Testis (tissue), 3 donors: Measurements from ENCODE around the gene MGLL. TPM values are rescaled to one million over a fixed set of nuclear protein-coding genes. Genes with fewer than 3 reads are reported as not detected.

ENCODE experiments used
- DNase-seq: peaks from one replicate; pipeline ENCODE4 v3.0.0-alpha.2; 2019
- H3K27ac ChIP-seq, 2 donors: fragments of 200-600 bp; sonication (generic); one replicate each; pipeline ENCODE4 v1.5.1; 2019
- H3K27me3 ChIP-seq: fragments of 200-600 bp; sonication (generic); one replicate; pipeline ENCODE4 v1.5.1; 2019
- H3K36me3 ChIP-seq: fragments of 200-600 bp; sonication (generic); one replicate; pipeline ENCODE4 v1.5.1; 2017; ENCODE audit warnings: low read depth; ENCODE audit errors: missing control alignments
- H3K4me1 ChIP-seq: fragments of 200-600 bp; sonication (generic); one replicate; pipeline ENCODE4 v1.5.1; 2019
- H3K4me3 ChIP-seq, 2 donors: fragments of 200-600 bp; sonication (generic); one replicate each; pipeline ENCODE4 v1.5.1; 2017 to 2019
- H3K9me3 ChIP-seq: fragments of 200-600 bp; sonication (generic); one replicate; pipeline ENCODE4 v1.5.1; 2017
- CTCF ChIP-seq, 3 experiments: fragments of 450-650 bp in 2 of 3; fragments of 200-600 bp in 1 of 3; sonication (generic) in 1 of 3; IDR thresholded peaks; one replicate each; pipeline ENCODE4 v1.5.1; 2016 to 2019; ENCODE audit warnings: antibody characterized with exemption in 3 of 3, mild to moderate bottlenecking in 2 of 3, moderate library complexity in 1 of 3
- POLR2A ChIP-seq: fragments of 450-650 bp; IDR thresholded peaks from one replicate; pipeline ENCODE4 v1.6.1; 2017; ENCODE audit warnings: antibody characterized with exemption, mild to moderate bottlenecking, moderate library complexity
- WGBS, 2 donors: methylation state at CpG; one replicate each; pipeline ENCODE4 v1.1.5; 2018; 5-methylcytosine and 5-hydroxymethylcytosine counted together
- intact Hi-C: fragments of 100-400 bp; cut with DNase I; formaldehyde crosslinking; loops from one replicate; pipeline ENCODE4 v1.15.1; 2023; ENCODE audit warnings: low total_unique reads
- polyA plus RNA-seq: library from polyadenylated mRNA; stranded (reverse); fragments of 350-450 nt; fragmentation: Illumina TruSeq; extraction: RNeasy Lipid Tissue Mini Kit (QIAGEN cat#74804); gene quantifications from one replicate; pipeline ENCODE4 v1.2.3, GENCODE V29; 2014; ENCODE audit warnings: low read depth, low replicate concordance; ENCODE audit not compliant: insufficient read depth
- total RNA-seq, 2 donors: library from RNA; depleted of rRNA; stranded (reverse); fragments of >200 nt; gene quantifications; one replicate each; pipeline ENCODE4 v1.2.3, GENCODE V29; 2016

MGLL gene
- total and polyA plus RNA-seq, 3 donors from 2014 or later, result 18.3 to 26.0 (median 19.2) TPM

- no peak overlapping the region for H3K4me3 ChIP-seq
- no peaks in the 10 kb centered on the region for H3K36me3 ChIP-seq
- TF ChIP-seq CTCF (IDR thresholded peaks at IDR 0.05) (no peak), POLR2A (no peak)
- no peaks in the 10 kb centered on the region for H3K9me3 ChIP-seq
- no peak overlapping the region for H3K27ac ChIP-seq
- peaks cover 42% of the 10 kb centered on the region for H3K4me1 ChIP-seq
- intact Hi-C loops, result no loop called here
- no peak for DNase-seq
- WGBS, 2 donors, result 76 to 83% methylated on average over 3 to 5 of the region's 5 CpGs
- H3K27me3 ChIP-seq, result no peaks in the 10 kb centered on the region
These were observed 121.9 kb downstream of the MGLL start for GRCh38 chr3:127700406-127700805.

GRCh38 chr3:127699416-127700300 is 122.7 kb downstream of the MGLL start:
- intact Hi-C loops, result no loop called here
- 76 to 84% methylated on average over 9 of the region's 9 CpGs for WGBS, 2 donors

GRCh38 chr3:127698691-127699415 is 123.5 kb downstream of the MGLL start:
- Histone ChIP-seq H3K4me1 (peaks cover 42% of the 10 kb centered on the region), H3K27ac (peak overlapping the region; percentile 56 to 83), H3K36me3 (no peaks in the 10 kb centered on the region), H3K4me3 (no peak overlapping the region), H3K27me3 (no peaks in the 10 kb centered on the region), H3K9me3 (no peaks in the 10 kb centered on the region)
- TF ChIP-seq POLR2A (no peak), CTCF (IDR thresholded peaks at IDR 0.05) (no peak)
- intact Hi-C loops, result no loop called here
- WGBS, 2 donors, result 72 to 74% methylated on average over 5 to 6 of the region's 6 CpGs
- DNase-seq, result no peak

More at GRCh38 chr3:127699416-127700300, 122.7 kb downstream of the MGLL start:
- no peaks in the 10 kb centered on the region for H3K27me3 ChIP-seq
- H3K9me3 ChIP-seq, result no peaks in the 10 kb centered on the region
- peaks cover 42% of the 10 kb centered on the region for H3K4me1 ChIP-seq
- H3K36me3 ChIP-seq, result no peaks in the 10 kb centered on the region
- no peak overlapping the region for H3K4me3 ChIP-seq
- H3K27ac ChIP-seq, result no peak overlapping the region
- no peak for DNase-seq
- no peak for TF ChIP-seq POLR2A
- no peak for TF ChIP-seq CTCF (IDR thresholded peaks at IDR 0.05)

- WGBS, 2 donors, result 58 to 70% methylated on average over 3 of the region's 3 CpGs
- Histone ChIP-seq H3K36me3 (no peaks in the 10 kb centered on the region), H3K9me3 (no peaks in the 10 kb centered on the region), H3K27me3 (no peaks in the 10 kb centered on the region), H3K4me3 (no peak overlapping the region), H3K27ac (peak overlapping the region; percentile 56 to 83), H3K4me1 (peaks cover 42% of the 10 kb centered on the region)
- TF ChIP-seq CTCF (IDR thresholded peaks at IDR 0.05), result no peak
- no peak for DNase-seq
- intact Hi-C loops, result no loop called here
These were observed 124.0 kb downstream of the MGLL start for GRCh38 chr3:127698286-127698685.
